Activated T-helper 9 cell treated with anti-CD3 and anti-CD28 coated beads, Interleukin-2, amount 50 U/mL, for 16 hours (primary cell): ENCODE results near the gene INTS6L.
A peak's percentile ranks its signal among the peaks of the same experiment; 100 is the strongest.
"Not testable (repeated sequence)": the region's sequence is repeated elsewhere in the genome, so short reads cannot be mapped to it uniquely, and the experiment has no call there.

Source experiments
- DNase-seq: peaks from one replicate; pipeline ENCODE4 v3.0.0-alpha.2; 2020; ENCODE audit warnings: low read depth

The INTS6L gene

DNA sequence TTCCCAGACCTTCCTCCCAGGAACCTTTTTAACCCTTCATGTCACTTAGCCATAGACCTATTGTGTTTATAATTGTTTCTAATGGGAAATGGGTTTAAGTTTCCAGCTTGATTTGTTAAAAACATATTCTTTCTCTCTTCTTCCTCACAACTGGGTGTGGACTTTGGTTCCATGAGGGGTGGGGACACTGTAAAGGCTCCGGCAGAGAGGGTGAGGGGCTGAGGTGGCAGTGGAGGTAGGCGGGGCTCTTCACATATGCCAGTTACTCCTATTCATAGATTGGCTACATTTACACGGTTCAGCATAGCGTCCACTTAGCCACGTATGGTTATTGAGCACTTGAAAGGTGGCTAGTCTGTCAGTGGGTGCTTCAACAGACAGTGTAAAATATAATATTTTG, 7.8 kb downstream of the INTS6L start:
- no peak for DNase-seq

DNA sequence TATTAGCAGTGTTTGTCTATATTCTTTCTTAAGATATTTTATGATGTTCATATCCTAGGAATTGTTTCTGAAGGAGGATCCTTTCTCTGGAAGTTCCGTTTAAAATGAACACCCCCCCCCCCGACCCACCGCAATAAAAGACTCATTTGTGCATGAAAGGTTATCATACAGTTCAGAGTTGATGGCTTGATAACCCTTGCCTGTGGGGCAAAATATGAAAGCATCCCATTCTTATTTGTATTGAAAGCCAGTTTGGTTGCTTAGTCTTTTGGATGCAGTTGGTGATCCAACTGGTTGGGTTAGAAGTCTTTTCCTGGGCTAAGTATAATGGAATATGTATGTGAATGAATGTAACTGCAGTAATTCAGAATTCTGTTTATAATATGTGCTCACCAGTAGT, 8.3 kb downstream of the INTS6L start:
- DNase-seq, result no peak

DNA sequence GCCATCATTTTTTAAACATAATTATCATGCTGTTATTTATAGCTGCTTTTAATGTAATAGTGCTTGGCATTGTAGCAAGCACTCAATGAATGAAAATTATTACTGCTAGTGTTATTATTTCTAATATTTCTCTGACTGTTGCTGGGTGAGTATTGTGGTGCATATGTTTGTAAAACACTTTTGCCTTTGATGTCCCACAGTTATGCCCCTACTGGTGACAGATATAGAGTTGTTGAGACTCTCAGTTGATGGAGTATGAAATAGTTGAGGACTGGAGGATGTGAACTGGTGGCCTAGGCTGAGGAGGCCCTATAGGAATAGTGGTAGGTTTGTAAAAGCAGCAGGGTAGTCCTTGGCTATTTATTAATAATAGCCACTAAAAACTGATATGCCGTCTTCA, 9.6 kb downstream of the INTS6L start:
- DNase-seq, result no peak

DNA sequence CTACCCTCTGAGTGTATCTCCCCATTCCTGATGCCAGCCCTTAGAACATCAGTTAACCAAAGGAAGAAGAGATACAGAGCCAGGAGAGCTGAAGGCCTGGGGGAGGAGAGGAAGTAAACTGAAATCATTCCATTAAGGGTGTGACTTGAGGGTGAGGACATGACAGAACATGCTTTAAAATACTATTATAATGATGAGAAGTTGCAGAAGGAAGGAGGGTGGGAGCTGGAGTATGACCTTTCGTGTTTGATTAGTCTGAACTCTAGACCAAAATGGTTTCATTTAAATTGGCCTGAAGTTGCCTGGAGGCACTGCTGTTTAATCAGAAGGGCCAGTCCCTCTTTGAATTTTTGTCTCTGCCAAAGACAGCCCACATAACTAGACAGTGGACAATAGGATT, 11.4 kb downstream of the INTS6L start:
- no peak for DNase-seq

DNA sequence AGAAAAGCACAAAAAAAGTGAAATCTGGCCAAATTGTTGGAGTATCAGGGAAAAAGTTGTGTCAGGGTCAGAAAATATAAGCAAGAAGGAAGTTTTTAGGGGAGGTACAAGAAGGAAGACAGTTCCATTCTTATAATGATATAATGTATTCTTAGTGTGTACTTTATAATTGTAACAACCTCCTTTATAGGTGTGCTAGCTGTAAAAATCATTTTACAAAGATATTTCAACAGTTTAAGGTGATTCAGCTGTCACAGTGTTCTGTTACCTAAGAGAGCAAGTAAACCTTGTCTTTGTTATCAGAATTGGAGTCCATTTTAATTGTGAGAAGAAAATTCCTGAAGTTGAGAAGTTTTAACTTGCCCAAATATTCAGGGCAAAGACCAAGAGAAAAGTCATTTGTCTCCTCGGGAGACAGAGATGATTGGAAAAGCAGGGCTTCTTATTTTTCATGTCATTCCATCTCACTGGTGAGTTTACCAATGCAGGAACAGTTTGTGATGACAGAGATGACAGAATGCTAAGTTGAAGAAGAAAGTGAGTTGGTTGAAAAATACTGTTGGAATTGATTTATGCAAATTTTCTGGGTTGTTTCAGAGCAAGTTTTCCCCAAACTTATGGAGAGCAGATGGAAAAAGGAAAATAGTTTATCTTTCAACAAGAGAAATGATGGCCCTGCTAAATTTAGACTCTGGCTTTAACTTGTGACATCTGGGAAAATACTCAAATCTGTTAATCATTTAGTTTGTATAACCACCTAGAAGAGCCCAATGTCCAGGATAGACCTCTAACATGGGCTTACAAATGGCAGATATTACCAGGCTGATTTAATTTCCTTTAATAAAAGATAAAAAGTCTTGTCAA, 14.8 kb downstream of the INTS6L start:
- DNase-seq, result no peak

GRCh38 chrX:135536877-135537276, 16.4 kb downstream of the INTS6L start:
- no peak for DNase-seq

DNA sequence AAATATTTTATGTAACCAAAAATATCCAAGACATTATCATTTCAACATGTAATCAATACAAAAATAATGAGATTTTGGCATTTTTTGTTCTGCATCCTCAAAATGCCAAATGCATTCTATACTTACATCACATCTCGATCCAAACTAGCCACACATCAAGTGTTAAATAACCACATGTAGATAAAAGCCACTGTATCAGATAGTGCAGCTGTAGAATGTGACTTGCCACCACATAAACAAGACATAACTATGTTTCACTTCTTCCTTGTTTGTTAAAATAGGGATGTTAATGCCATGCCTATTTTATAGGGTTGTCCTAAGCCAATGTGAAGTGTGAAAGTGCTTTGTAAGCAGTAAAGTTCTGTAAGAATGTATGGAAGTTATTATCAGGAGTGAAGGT, 20.9 kb downstream of the INTS6L start:
- DNase-seq, result no peak

DNA sequence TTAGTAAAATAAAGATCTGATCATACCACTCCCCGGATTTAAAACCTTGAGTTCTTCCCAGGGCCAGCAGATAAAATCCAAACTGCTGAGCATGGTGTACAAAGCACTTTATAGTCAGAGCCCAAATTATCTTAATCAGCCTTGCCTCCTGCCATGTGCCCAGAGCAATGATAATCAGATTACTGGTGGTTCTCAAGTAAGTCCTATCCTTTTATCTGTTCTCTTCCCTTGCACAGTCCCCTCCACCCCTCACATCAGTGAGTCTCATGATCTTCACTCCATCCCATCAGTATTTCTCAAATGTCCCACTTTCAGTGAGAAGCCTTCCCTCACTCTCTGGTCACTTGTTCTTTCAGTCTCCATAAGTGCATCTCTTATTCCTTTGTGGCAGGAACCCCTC, 22.7 kb downstream of the INTS6L start:
- DNase-seq, result no peak

GRCh38 chrX:135543924-135544323, 23.5 kb downstream of the INTS6L start:
- no peak for DNase-seq

DNA sequence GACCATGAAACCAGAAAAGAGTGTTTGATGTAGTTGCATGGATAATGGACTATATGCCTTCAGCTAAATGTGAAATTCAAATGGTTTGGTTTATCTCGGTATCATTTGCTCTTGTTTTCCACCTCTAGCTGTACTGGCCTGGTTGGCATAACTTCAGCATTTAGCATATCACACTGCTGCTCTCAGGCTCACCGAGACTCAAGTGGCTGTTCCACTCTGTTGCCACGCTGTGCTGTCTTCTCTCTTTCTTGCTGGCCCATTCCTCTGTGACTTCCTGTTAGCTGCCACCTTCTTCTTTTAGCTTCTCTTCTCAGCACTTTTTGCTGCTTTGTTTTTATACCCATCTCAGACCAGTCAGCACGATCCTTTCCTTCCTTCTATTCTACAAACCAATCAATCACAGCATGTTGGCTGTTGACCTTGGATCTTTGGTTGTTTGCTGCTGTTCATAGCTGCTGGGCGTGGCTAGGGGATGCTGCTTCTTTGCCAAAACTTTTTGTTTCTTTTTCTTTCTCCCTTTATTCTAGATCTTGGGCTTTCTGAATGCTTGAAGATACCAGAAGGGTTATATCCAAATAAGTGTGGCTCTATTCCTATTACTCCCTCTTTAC, 24.0 kb downstream of the INTS6L start:
- no peak for DNase-seq

DNA sequence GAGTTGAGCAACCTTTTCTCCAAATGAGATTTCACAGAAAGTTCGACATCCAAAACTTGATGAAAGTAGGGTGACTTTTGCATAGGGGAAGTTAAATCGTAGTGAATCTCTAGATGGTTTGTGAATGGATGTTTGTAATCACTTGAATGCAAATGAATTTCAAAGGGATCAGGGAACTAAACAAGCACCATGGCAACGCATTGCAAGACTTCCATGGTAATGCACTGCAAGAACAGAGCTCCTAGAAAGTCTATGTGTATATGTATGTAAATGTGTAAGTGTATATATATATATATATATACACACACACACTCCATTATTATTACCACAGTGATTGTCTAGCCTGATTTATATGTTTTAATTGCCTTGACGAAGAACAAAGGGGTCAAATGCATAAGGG, 27.3 kb downstream of the INTS6L start:
- DNase-seq, result no peak

GRCh38 chrX:135549519-135549918, 29.1 kb downstream of the INTS6L start:
- no peak for DNase-seq

- DNase-seq, result no peak
Measured at GRCh38 chrX:135556055-135556454, 35.6 kb downstream of the INTS6L start.

DNA sequence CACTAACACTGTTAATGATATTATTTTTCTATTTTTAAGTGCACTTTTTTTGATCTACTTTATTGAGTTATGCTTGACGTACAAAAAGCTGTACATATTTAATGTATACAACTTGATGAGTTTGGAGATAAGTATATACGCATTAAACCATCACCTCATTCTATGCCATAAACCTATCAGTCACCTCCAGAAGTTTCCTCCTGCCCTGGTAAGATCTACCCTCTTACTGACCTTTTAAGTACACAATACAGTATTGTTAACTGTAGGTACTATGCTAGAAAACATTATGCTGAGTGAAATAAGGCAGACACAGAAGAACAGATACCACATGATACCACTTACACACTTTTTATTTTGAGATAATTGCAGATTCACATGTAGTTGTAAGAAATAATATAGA, 36.9 kb downstream of the INTS6L start:
- DNase-seq, result no peak

DNA sequence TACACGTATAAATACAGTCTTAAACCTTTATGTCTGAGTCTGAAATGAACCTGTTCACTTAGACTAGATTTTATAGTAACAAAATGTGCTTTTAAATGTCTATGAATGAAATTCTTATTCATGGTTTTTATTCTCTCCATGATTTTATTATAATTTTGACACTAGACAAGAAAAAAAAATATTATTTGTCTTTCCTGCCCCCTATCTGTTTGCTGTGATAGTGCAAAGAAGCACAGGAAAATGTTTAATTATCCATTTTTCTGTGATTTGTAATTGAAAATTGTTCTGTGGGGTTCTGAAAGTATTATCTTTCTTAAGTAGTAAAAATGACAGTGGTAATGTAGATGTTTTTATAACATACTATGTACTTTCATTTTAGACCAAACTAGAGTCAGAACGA, 52.0 kb downstream of the INTS6L start:
- DNase-seq, result no peak

DNA sequence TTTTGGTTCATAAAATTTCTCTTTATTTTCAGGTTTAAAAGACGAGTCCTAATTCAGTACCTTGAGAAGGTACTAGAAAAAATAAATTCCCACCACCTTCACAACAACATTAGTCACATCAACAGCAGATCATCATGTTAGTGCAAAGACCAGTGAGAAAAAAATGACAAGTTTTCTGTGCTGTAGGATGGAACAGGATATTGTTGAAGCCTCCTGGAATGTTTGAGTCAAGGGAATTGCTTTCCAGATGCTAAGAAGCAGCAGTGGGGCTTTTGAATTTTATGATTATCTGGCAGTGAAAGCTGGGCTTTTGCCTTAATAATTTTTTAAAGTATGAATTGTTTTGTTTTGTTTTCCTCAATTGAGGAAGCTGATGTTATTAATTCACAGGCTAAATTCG, 61.0 kb downstream of the INTS6L start:
- no peak for DNase-seq

DNA sequence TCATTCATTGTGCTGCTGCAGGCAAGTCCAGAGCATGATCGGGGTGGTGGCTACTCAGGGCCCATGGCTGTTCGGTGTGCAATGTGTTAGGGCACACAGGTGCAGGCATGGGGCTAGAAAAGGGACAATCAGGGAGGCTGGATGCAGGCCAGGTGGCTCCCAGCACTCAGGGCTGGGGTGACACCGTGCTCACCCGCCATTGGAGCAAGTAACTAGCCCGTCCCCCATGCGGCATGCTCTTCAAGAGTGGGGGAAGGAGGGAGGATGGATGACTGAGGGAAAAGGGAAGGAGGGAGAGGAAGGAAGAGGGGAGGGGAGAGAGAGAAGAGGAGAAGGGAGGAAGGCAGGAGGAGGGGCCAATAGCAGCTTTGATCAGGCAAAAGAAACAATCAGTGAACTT, 64.7 kb downstream of the INTS6L start:
- DNase-seq, result no peak

GRCh38 chrX:135591871-135592270, 71.4 kb downstream of the INTS6L start:
- DNase-seq, result no peak

- not testable (repeated sequence) for DNase-seq
Measured at GRCh38 chrX:135594049-135594448, 73.6 kb downstream of the INTS6L start.

- DNase-seq, result not testable (repeated sequence)
Measured at GRCh38 chrX:135594453-135594852, 74.0 kb downstream of the INTS6L start.

- DNase-seq, result no peak
Measured at GRCh38 chrX:135595543-135595942, 75.1 kb downstream of the INTS6L start.

- DNase-seq, result peak; percentile 15
Measured at GRCh38 chrX:135596495-135596894, 76.0 kb downstream of the INTS6L start.

GRCh38 chrX:135605906-135606305, 85.4 kb downstream of the INTS6L start:
- DNase-seq, result no peak
